ENCODE results near the gene RAP1B.

- no peak for TF ChIP-seq SNAI2 (CRISPR knock-in tag; IDR thresholded peaks at IDR 0.05)
- no peak for TF ChIP-seq CSDC2 (CRISPR knock-in tag; IDR thresholded peaks at IDR 0.05)
Observed at GRCh38 chr12:68646484-68646883, 35.8 kb downstream of the RAP1B start.

Data from SK-N-SH treated with all-trans-retinoic acid at 6 μM for 48 hours (cell line).